Measurements from ENCODE around the gene ARL6IP4.

- no peak for TF ChIP-seq CTCF (IDR thresholded peaks at IDR 0.05)
- no peak for TF ChIP-seq ZFX (IDR thresholded peaks at IDR 0.05; ENCODE audit: borderline replicate concordance)
Measured at GRCh38 chr12:122935318-122935717, 45.2 kb upstream of the ARL6IP4 start.
